ENCODE data around the gene CINP.
"Not testable (repeated sequence)": the region's sequence is repeated elsewhere in the genome, so short reads cannot be mapped to it uniquely, and the experiment has no call there.

Gene CINP

GRCh38 chr14:102352213-102352612 is 10.5 kb downstream of the CINP start:
- no peak for DNase-seq

- not testable (repeated sequence) for DNase-seq
Observed at GRCh38 chr14:102351593-102351992, 11.1 kb downstream of the CINP start.

GRCh38 chr14:102351023-102351422 is 11.7 kb downstream of the CINP start:
- DNase-seq, result no peak

GRCh38 chr14:102348376-102348775 is 14.3 kb downstream of the CINP start:
- no peak for DNase-seq

- DNase-seq, result no peak
Observed at GRCh38 chr14:102346645-102347044, 16.0 kb downstream of the CINP start.

- no peak for DNase-seq
Observed at GRCh38 chr14:102345232-102345631, 17.5 kb downstream of the CINP start.

- no peak for DNase-seq
Observed at GRCh38 chr14:102344485-102344884, 18.2 kb downstream of the CINP start.

- no peak for DNase-seq
Observed at GRCh38 chr14:102344084-102344483, 18.6 kb downstream of the CINP start.

- no peak for DNase-seq
Observed at GRCh38 chr14:102342238-102342637, 20.5 kb downstream of the CINP start.

GRCh38 chr14:102341566-102341965 is 21.1 kb downstream of the CINP start:
- no peak for DNase-seq

- no peak for DNase-seq
Observed at GRCh38 chr14:102338724-102339123, 24.0 kb downstream of the CINP start.

GRCh38 chr14:102335163-102335562 is 27.5 kb downstream of the CINP start:
- DNase-seq, result no peak

GRCh38 chr14:102333795-102334705 is 28.6 kb downstream of the CINP start:
- DNase-seq, result no peak

GRCh38 chr14:102333390-102333789 is 29.3 kb downstream of the CINP start:
- DNase-seq, result no peak

GRCh38 chr14:102330806-102331205 is 31.9 kb downstream of the CINP start:
- no peak for DNase-seq

GRCh38 chr14:102329381-102329780 is 33.3 kb downstream of the CINP start:
- not testable (repeated sequence) for DNase-seq

GRCh38 chr14:102326583-102326982 is 36.1 kb downstream of the CINP start:
- no peak for DNase-seq

- DNase-seq, result no peak
Observed at GRCh38 chr14:102325791-102326345, 36.8 kb downstream of the CINP start.

- no peak for DNase-seq
Observed at GRCh38 chr14:102323102-102323501, 39.6 kb downstream of the CINP start.

- no peak for DNase-seq
Observed at GRCh38 chr14:102321456-102322422, 41.0 kb downstream of the CINP start.

GRCh38 chr14:102320671-102321455 is 41.8 kb downstream of the CINP start:
- no peak for DNase-seq

GRCh38 chr14:102320033-102320660 is 42.5 kb downstream of the CINP start:
- DNase-seq, result no peak

Measured in NCI-H1417 treated with DMSO at 0.1 percent for 48 hours (cell line).